ENCODE results near the gene TOMM5. TPM values are rescaled to one million over a fixed set of nuclear protein-coding genes. Genes with fewer than 3 reads are reported as not detected.

Gene TOMM5
- total and polyA plus RNA-seq, 9 donors = 68.9 to 114 (median 84.8) TPM

GRCh38 chr9:37565661-37566618 is 26.5 kb downstream of the TOMM5 start:
- Histone ChIP-seq H3K36me3 (ENCODE audit: control insufficient read depth, insufficient read depth, low read length) (peaks cover 4% of the 10 kb centered on the region), H3K27ac (ENCODE audit: low read length) (no peak overlapping the region), H3K4me1 (ENCODE audit: control insufficient read depth, insufficient read depth, low read length) (no peaks in the 10 kb centered on the region), H3K4me3 (ENCODE audit: low read length) (no peak overlapping the region), H3K27me3 (ENCODE audit: control insufficient read depth, insufficient read depth, low read length) (no peaks in the 10 kb centered on the region), H3K9me3 (replicated peaks; ENCODE audit: control insufficient read depth, low read depth, low read length) (peaks cover 6% of the 10 kb centered on the region)
- WGBS (ENCODE audit: insufficient coverage) = 75% methylated on average over 4 of the region's 7 CpGs
- no peak for DNase-seq

- peaks cover 6% of the 10 kb centered on the region for H3K9me3 ChIP-seq (replicated peaks; ENCODE audit: control insufficient read depth, low read depth, low read length)
- DNase-seq = no peak
- no CpG with 5 or more reads among the region's 4 CpGs for WGBS (ENCODE audit: insufficient coverage)
Observed at GRCh38 chr9:37564916-37565315, 27.5 kb downstream of the TOMM5 start.

GRCh38 chr9:37563806-37564513 is 28.4 kb downstream of the TOMM5 start:
- Histone ChIP-seq H3K27me3 (ENCODE audit: control insufficient read depth, insufficient read depth, low read length) (no peaks in the 10 kb centered on the region), H3K27ac (ENCODE audit: low read length) (no peak overlapping the region), H3K9me3 (replicated peaks; ENCODE audit: control insufficient read depth, low read depth, low read length) (peaks cover 6% of the 10 kb centered on the region), H3K4me1 (ENCODE audit: control insufficient read depth, insufficient read depth, low read length) (no peaks in the 10 kb centered on the region), H3K4me3 (ENCODE audit: low read length) (no peak overlapping the region), H3K36me3 (ENCODE audit: control insufficient read depth, insufficient read depth, low read length) (peaks cover 6% of the 10 kb centered on the region)
- 0% methylated on average over 1 of the region's 3 CpGs for WGBS (ENCODE audit: insufficient coverage)
- DNase-seq = no peak

More at GRCh38 chr9:37564916-37565315, 27.5 kb downstream of the TOMM5 start:
- Histone ChIP-seq H3K4me3 (ENCODE audit: low read length) (no peak overlapping the region), H3K4me1 (ENCODE audit: control insufficient read depth, insufficient read depth, low read length) (no peaks in the 10 kb centered on the region), H3K27ac (ENCODE audit: low read length) (no peak overlapping the region), H3K36me3 (ENCODE audit: control insufficient read depth, insufficient read depth, low read length) (peaks cover 4% of the 10 kb centered on the region), H3K27me3 (ENCODE audit: control insufficient read depth, insufficient read depth, low read length) (no peaks in the 10 kb centered on the region)

- Histone ChIP-seq H3K27ac (ENCODE audit: low read length) (no peak overlapping the region), H3K36me3 (ENCODE audit: control insufficient read depth, insufficient read depth, low read length) (peaks cover 6% of the 10 kb centered on the region), H3K9me3 (replicated peaks; ENCODE audit: control insufficient read depth, low read depth, low read length) (peaks cover 6% of the 10 kb centered on the region), H3K4me3 (ENCODE audit: low read length) (no peak overlapping the region), H3K27me3 (ENCODE audit: control insufficient read depth, insufficient read depth, low read length) (no peaks in the 10 kb centered on the region), H3K4me1 (ENCODE audit: control insufficient read depth, insufficient read depth, low read length) (no peaks in the 10 kb centered on the region)
- DNase-seq = no peak
- WGBS (ENCODE audit: insufficient coverage) = no CpG with 5 or more reads among the region's 1 CpG
Observed at GRCh38 chr9:37562826-37563225, 29.6 kb downstream of the TOMM5 start.

- no CpG with 5 or more reads among the region's 2 CpGs for WGBS (ENCODE audit: insufficient coverage)
- DNase-seq = no peak
- peaks cover 6% of the 10 kb centered on the region for H3K36me3 ChIP-seq (ENCODE audit: control insufficient read depth, insufficient read depth, low read length)
- H3K4me1 ChIP-seq (ENCODE audit: control insufficient read depth, insufficient read depth, low read length) = no peaks in the 10 kb centered on the region
- no peaks in the 10 kb centered on the region for H3K27me3 ChIP-seq (ENCODE audit: control insufficient read depth, insufficient read depth, low read length)
- no peak overlapping the region for H3K4me3 ChIP-seq (ENCODE audit: low read length)
- H3K9me3 ChIP-seq (replicated peaks; ENCODE audit: control insufficient read depth, low read depth, low read length) = peaks cover 6% of the 10 kb centered on the region
- no peak overlapping the region for H3K27ac ChIP-seq (ENCODE audit: low read length)
Observed at GRCh38 chr9:37561682-37562081, 30.7 kb downstream of the TOMM5 start.

- 81% methylated on average over 2 of the region's 5 CpGs for WGBS (ENCODE audit: insufficient coverage)
- Histone ChIP-seq H3K4me1 (ENCODE audit: control insufficient read depth, insufficient read depth, low read length) (no peaks in the 10 kb centered on the region), H3K27me3 (ENCODE audit: control insufficient read depth, insufficient read depth, low read length) (no peaks in the 10 kb centered on the region), H3K4me3 (ENCODE audit: low read length) (no peak overlapping the region), H3K36me3 (ENCODE audit: control insufficient read depth, insufficient read depth, low read length) (peaks cover 2% of the 10 kb centered on the region), H3K9me3 (replicated peaks; ENCODE audit: control insufficient read depth, low read depth, low read length) (peaks cover 6% of the 10 kb centered on the region), H3K27ac (ENCODE audit: low read length) (no peak overlapping the region)
- no peak for DNase-seq
Observed at GRCh38 chr9:37559855-37560592, 32.4 kb downstream of the TOMM5 start.

GRCh38 chr9:37559125-37559524 is 33.3 kb downstream of the TOMM5 start:
- peaks cover 2% of the 10 kb centered on the region for H3K36me3 ChIP-seq (ENCODE audit: control insufficient read depth, insufficient read depth, low read length)
- no peaks in the 10 kb centered on the region for H3K4me1 ChIP-seq (ENCODE audit: control insufficient read depth, insufficient read depth, low read length)
- H3K4me3 ChIP-seq (ENCODE audit: low read length) = no peak overlapping the region
- peaks cover 4% of the 10 kb centered on the region for H3K9me3 ChIP-seq (replicated peaks; ENCODE audit: control insufficient read depth, low read depth, low read length)
- DNase-seq = no peak
- WGBS (ENCODE audit: insufficient coverage) = 78% methylated on average over 1 of the region's 1 CpG
- no peak overlapping the region for H3K27ac ChIP-seq (ENCODE audit: low read length)
- H3K27me3 ChIP-seq (ENCODE audit: control insufficient read depth, insufficient read depth, low read length) = no peaks in the 10 kb centered on the region

- no peak overlapping the region for H3K4me3 ChIP-seq (ENCODE audit: low read length)
- no peak for DNase-seq
- H3K9me3 ChIP-seq (replicated peaks; ENCODE audit: control insufficient read depth, low read depth, low read length) = no peaks in the 10 kb centered on the region
- H3K27me3 ChIP-seq (ENCODE audit: control insufficient read depth, insufficient read depth, low read length) = no peaks in the 10 kb centered on the region
- H3K36me3 ChIP-seq (ENCODE audit: control insufficient read depth, insufficient read depth, low read length) = peaks cover 2% of the 10 kb centered on the region
- H3K4me1 ChIP-seq (ENCODE audit: control insufficient read depth, insufficient read depth, low read length) = no peaks in the 10 kb centered on the region
- H3K27ac ChIP-seq (ENCODE audit: low read length) = no peak overlapping the region
Observed at GRCh38 chr9:37555786-37556185, 36.6 kb downstream of the TOMM5 start.

- H3K36me3 ChIP-seq (ENCODE audit: control insufficient read depth, insufficient read depth, low read length) = no peaks in the 10 kb centered on the region
- no peak overlapping the region for H3K4me3 ChIP-seq (ENCODE audit: low read length)
- H3K27ac ChIP-seq (ENCODE audit: low read length) = no peak overlapping the region
- DNase-seq = no peak
- no peaks in the 10 kb centered on the region for H3K27me3 ChIP-seq (ENCODE audit: control insufficient read depth, insufficient read depth, low read length)
- no peaks in the 10 kb centered on the region for H3K9me3 ChIP-seq (replicated peaks; ENCODE audit: control insufficient read depth, low read depth, low read length)
- H3K4me1 ChIP-seq (ENCODE audit: control insufficient read depth, insufficient read depth, low read length) = no peaks in the 10 kb centered on the region
- no CpG with 5 or more reads among the region's 3 CpGs for WGBS (ENCODE audit: insufficient coverage)
Observed at GRCh38 chr9:37554318-37554717, 38.1 kb downstream of the TOMM5 start.

- 86% methylated on average over 2 of the region's 2 CpGs for WGBS (ENCODE audit: insufficient coverage)
- DNase-seq = no peak
- peaks cover 3% of the 10 kb centered on the region for H3K36me3 ChIP-seq (ENCODE audit: control insufficient read depth, insufficient read depth, low read length)
- H3K27ac ChIP-seq (ENCODE audit: low read length) = no peak overlapping the region
- no peaks in the 10 kb centered on the region for H3K4me1 ChIP-seq (ENCODE audit: control insufficient read depth, insufficient read depth, low read length)
- H3K27me3 ChIP-seq (ENCODE audit: control insufficient read depth, insufficient read depth, low read length) = no peaks in the 10 kb centered on the region
- H3K4me3 ChIP-seq (ENCODE audit: low read length) = no peak overlapping the region
- H3K9me3 ChIP-seq (replicated peaks; ENCODE audit: control insufficient read depth, low read depth, low read length) = no peaks in the 10 kb centered on the region
Observed at GRCh38 chr9:37551888-37552287, 40.5 kb downstream of the TOMM5 start.
